Heart right ventricle (tissue), 16 donors: ENCODE results near the gene MYOM3. TPM values are rescaled to one million over a fixed set of nuclear protein-coding genes. Genes with fewer than 3 reads are reported as not detected.
A peak's percentile ranks its signal among the peaks of the same experiment; 100 is the strongest.
"Not testable (repeated sequence)": the region's sequence is repeated elsewhere in the genome, so short reads cannot be mapped to it uniquely, and the experiment has no call there.

Experiments
- ATAC-seq, 8 donors: fragments of 200-7000 bp; cut with Tn5 transposase; one replicate each; pipeline ENCODE4 v1.9.1; 2020; ENCODE audit warnings: mild to moderate bottlenecking in 8 of 8, moderate library complexity in 8 of 8, moderate number of reproducible peaks in 1 of 8
- DNase-seq, 2 donors: peaks; one replicate each; pipeline ENCODE4 v3.0.0-alpha.2; 2020
- H3K27ac ChIP-seq, 10 donors: fragments of 200-600 bp; sonication (generic) in 2 of 10; one replicate each; pipeline versions ENCODE4 v1.5.0 to v1.8.0; 2020 to 2022; ENCODE audit warnings: mild to moderate bottlenecking in 3 of 10
- H3K27me3 ChIP-seq, 7 donors: fragments of 200-600 bp; one replicate each; pipeline ENCODE4 v1.8.0; 2021 to 2022; ENCODE audit warnings: mild to moderate bottlenecking in 2 of 7
- H3K36me3 ChIP-seq, 9 donors: fragments of 200-600 bp; sonication (generic) in 1 of 9; one replicate each; pipeline versions ENCODE4 v1.5.0 to v1.8.0; 2020 to 2022; ENCODE audit warnings: mild to moderate bottlenecking in 2 of 9
- H3K4me1 ChIP-seq, 9 donors: fragments of 200-600 bp; sonication (generic) in 1 of 9; one replicate each; pipeline versions ENCODE4 v1.5.0 to v1.8.0; 2020 to 2022; ENCODE audit warnings: mild to moderate bottlenecking in 4 of 9
- H3K4me3 ChIP-seq, 10 donors: fragments of 200-600 bp; sonication (generic) in 2 of 10; one replicate each; pipeline versions ENCODE4 v1.5.0 to v1.8.0; 2020 to 2022; ENCODE audit warnings: mild to moderate bottlenecking in 7 of 10, moderate library complexity in 2 of 10
- H3K9me3 ChIP-seq, 11 donors: fragments of 200-600 bp in 10 of 11; sonication (generic) in 2 of 11; one replicate each; pipeline versions ENCODE4 v1.5.0 to v1.8.0; 2013 to 2022; ENCODE audit warnings: mild to moderate bottlenecking in 2 of 11, control low read depth in 1 of 11, moderate library complexity in 1 of 11
- CTCF ChIP-seq, 9 donors: fragments of 200-600 bp; sonication (generic) in 2 of 9; IDR thresholded peaks; one replicate each; pipeline versions ENCODE4 v1.5.0 to v1.8.0; 2021 to 2022; ENCODE audit warnings: antibody characterized with exemption in 9 of 9, mild to moderate bottlenecking in 5 of 9, moderate library complexity in 1 of 9
- WGBS, 2 donors: extraction: QIAGEN DNeasy Blood & Tissue Kit; methylation state at CpG; one replicate each; pipeline ENCODE4 v1.1.7; 2013; ENCODE audit warnings: inconsistent platforms in 1 of 2; 5-methylcytosine and 5-hydroxymethylcytosine counted together
- intact Hi-C, 10 donors: fragments of 100-400 bp; cut with DNase I; formaldehyde crosslinking; loops; one replicate each; pipeline versions ENCODE4 v1.11.1 to v1.14.2; 2022
- polyA plus RNA-seq, 2 donors: library from polyadenylated mRNA; stranded (reverse); fragments of 200-250 nt; gene quantifications; one replicate each; pipeline ENCODE4 v1.2.3, GENCODE V29; 2013
- total RNA-seq, 10 donors: library from RNA; stranded (reverse); fragmentation: NEBNext Ultra II Directional in 3 of 10; extraction: Animal tissue kit (Norgen Biotek cat#: 25700) in 3 of 10; gene quantifications; one replicate each; pipeline versions ENCODE4 v1.2.1 to v1.2.4, GENCODE V29; 2021 to 2023
- donor health status: Arrhythmogenic right ventricular cardiomyopathy.
- donor health status: ischemic (EF 13 %, LVEDD 7.1; RV severe dilation, severe dysfunction).
- donor health status: healthy with polysubstance abuse.
- donor health status: DM: no; HTN: yes; CAD: no.
- donor health status: DM: no; HTN: no; CAD: no.
- donor health status: ischemic (EF 25% LVEDD 6.9; RV normal size, moderate dysfunction).
- donor health status: ischemic (EF 25% LVEDD 5.7; RV mildly dilated, moderate dysfunction).
- donor health status: healthy.
- donor health status: DM: yes; HTN: yes; CAD: no.
- donor health status: Ischemic cardiomyopathy.
- donor health status: ischemic (EF 35%, LVEDD 5.7; RV mildly dilated, moderate dysfunction).
- donor health status: nonischemic (EF 11% LVEDD 7.7; RV severe dilation, severe dysfunction).
- donor health status: DM: yes; HTN: yes; CAD: no.
- donor health status: PGD.
- donor health status: ischemic (EF 29% LVEDD 5.4; RV normal size, mild dysfunction).
- donor health status: nonischemic (EF 23%, LVEDD 6.1; RV moderate dilation, normal function).

The MYOM3 gene
- total and polyA plus RNA-seq, 12 donors: 85.3 to 428 (median 318) TPM

GRCh38 chr1:24032981-24033380 is 79.0 kb downstream of the MYOM3 start:
- ATAC-seq (no peak), DNase-seq (no peak)
- intact Hi-C loops: no loop called here
- 75% methylated on average over 5 of the region's 5 CpGs for WGBS, 2 donors
- peaks cover 0 to 3% (median 0%) of the 10 kb centered on the region in 9 donors for H3K4me1 ChIP-seq
- no peaks in the 10 kb centered on the region for H3K27me3 ChIP-seq
- no peak overlapping the region for H3K27ac ChIP-seq
- H3K4me3 ChIP-seq: no peak overlapping the region
- no peak for TF ChIP-seq CTCF (IDR thresholded peaks at IDR 0.05)
- H3K9me3 ChIP-seq: no peaks in the 10 kb centered on the region
- no peaks in the 10 kb centered on the region for H3K36me3 ChIP-seq

DNA sequence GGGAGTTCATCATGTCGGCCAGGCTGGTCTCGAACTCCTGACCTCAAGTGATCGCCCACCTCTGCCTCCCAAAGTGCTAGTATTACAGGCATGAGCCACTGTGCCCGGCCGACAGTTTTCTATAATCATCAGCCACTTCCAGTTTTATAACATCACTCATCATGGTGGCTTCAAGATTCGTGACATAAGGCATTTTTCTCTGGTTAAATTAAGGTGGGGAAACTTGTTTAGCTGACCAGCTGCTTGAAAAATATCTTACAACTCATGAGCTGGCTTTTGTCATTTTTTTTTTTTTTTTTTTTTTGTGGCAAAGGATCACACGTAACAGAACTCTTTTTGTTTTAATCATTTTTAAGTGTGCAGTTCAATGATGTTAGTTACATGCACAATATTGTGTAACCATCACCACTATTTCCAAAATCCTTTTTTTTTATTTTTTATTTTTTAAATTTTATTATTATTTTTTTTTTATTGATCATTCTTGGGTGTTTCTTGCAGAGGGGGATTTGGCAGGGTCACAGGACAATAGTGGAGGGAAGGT is 80.9 kb downstream of the MYOM3 start:
- H3K36me3 ChIP-seq, intact Hi-C loops, H3K9me3 ChIP-seq, DNase-seq, H3K27ac ChIP-seq, H3K27me3 ChIP-seq, H3K4me3 ChIP-seq, ATAC-seq, H3K4me1 ChIP-seq: not testable (repeated sequence)
- 80 to 85% methylated on average over 7 of the region's 7 CpGs for WGBS, 2 donors

DNA sequence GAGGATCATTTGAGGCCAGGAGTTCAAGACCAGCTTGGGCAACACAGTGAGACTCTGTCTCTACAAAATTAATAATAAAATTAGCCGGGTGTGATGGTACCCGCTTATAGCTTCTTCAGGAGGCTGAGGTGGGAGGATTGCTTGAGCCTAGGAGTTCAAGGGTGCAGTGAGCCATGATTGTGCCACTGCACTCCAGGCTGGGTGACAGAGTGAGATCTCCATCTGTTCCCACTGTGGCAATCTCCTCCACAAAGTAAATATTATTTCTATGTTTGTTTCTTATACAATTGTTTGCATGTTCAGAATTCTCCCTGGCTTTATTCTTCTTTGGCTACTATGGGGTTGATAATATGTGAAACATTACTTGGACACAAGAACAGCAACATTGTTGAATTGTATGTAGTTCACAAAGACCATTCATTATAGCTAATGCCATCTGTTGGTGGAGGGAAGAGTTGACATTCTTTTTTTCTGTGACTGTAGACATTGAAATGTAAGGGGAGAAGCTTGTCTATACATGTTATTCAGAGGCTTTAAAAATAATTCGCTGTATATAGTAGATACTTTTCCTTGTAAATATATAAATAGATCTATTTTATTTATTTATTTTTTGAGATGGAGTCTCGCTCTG is 84.0 kb downstream of the MYOM3 start:
- no peaks in the 10 kb centered on the region for H3K9me3 ChIP-seq
- H3K36me3 ChIP-seq: no peaks in the 10 kb centered on the region
- TF ChIP-seq CTCF (IDR thresholded peaks at IDR 0.05): peak; percentile 53 to 85 (median 64)
- peak in 7 of 8 donors; percentile 60 to 83 (median 75) for ATAC-seq
- no peak overlapping the region for H3K27ac ChIP-seq
- peaks cover 0 to 10% (median 0%) of the 10 kb centered on the region in 9 donors for H3K4me1 ChIP-seq
- WGBS, 2 donors: 79 to 80% methylated on average over 4 of the region's 4 CpGs
- no peaks in the 10 kb centered on the region for H3K27me3 ChIP-seq
- no peak for DNase-seq
- H3K4me3 ChIP-seq: no peak overlapping the region
- intact Hi-C loops: loop anchor here in 8 of 10 donors (1.0 to 10.0 kb wide), 11 partner anchors 48 to 253 kb away; partner anchors contain the start of genes PNRC2 (in 3 of the 8), FUCA1 (in 2 of the 8), HMGCL (in 1 of the 8) and PITHD1 (in 1 of the 8)

DNA sequence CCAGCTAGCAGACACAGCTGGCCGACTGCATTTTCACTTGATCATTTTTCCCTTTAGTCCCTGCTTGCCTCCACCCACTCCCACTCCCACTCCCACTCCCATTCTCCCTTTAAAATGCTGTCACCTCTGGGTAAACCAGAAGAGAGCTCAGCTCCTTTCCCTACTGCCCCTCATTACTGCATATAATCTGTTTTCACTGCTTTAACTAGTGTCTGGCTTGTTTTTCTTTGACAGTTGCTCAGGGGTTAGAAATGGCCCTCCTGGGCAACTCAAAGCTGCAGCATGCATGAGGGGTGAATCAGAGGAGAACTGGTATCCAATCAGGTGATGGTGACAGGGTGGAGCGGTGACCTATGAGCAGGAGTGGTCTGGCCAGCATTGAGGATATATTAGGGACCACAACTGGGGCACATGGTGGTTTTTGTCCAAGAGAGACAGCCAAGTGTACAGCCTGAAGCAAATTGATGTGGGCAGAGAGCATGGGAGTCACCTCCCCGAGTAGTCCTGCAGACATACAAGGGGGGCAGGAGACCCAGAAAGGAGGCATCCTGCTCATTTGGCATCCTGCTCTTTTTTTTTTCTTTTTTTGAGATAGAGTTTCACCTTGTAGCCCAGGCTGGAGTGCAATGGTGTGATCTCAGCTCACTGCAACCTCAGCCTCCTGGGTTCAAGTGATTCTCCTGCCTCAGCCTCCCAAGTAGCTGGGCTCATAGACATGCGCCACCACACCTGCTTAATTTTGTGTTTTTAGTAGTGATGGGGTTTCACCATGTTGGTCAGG is 89.2 kb downstream of the MYOM3 start:
- no peaks in the 10 kb centered on the region for H3K36me3 ChIP-seq
- H3K27me3 ChIP-seq: no peaks in the 10 kb centered on the region
- H3K4me3 ChIP-seq: no peak overlapping the region
- intact Hi-C loops: loop anchor here in 7 of 10 donors (2.0 to 10.0 kb wide), 7 partner anchors 42 to 248 kb away; partner anchors contain the start of genes PNRC2 (in 4 of the 7), SRSF10 (in 2 of the 7), FUCA1 (in 1 of the 7) and HMGCL (in 1 of the 7)
- DNase-seq: no peak
- peak overlapping the region in 9 of 10 donors; percentile 16 to 97 (median 92) for H3K27ac ChIP-seq
- peak in 3 of 8 donors; percentile 31 to 49 (median 45) for ATAC-seq
- H3K4me1 ChIP-seq: peaks cover 31 to 59% (median 40%) of the 10 kb centered on the region in 9 donors
- WGBS, 2 donors: 68 to 85% methylated on average over 4 of the region's 4 CpGs
- no peaks in the 10 kb centered on the region for H3K9me3 ChIP-seq
- TF ChIP-seq CTCF (IDR thresholded peaks at IDR 0.05): no peak
